Stimulated activated CD8-positive, alpha-beta memory T cell treated with anti-CD3 and anti-CD28 coated beads, Interleukin-7, amount 100 ng/mL, for 24 hours (primary cell): ENCODE data around the gene SLC38A10.

Experiments used
- DNase-seq: peaks from one replicate; pipeline ENCODE4 v3.0.0-alpha.2; 2020; ENCODE audit warnings: low read depth

The SLC38A10 gene

DNA sequence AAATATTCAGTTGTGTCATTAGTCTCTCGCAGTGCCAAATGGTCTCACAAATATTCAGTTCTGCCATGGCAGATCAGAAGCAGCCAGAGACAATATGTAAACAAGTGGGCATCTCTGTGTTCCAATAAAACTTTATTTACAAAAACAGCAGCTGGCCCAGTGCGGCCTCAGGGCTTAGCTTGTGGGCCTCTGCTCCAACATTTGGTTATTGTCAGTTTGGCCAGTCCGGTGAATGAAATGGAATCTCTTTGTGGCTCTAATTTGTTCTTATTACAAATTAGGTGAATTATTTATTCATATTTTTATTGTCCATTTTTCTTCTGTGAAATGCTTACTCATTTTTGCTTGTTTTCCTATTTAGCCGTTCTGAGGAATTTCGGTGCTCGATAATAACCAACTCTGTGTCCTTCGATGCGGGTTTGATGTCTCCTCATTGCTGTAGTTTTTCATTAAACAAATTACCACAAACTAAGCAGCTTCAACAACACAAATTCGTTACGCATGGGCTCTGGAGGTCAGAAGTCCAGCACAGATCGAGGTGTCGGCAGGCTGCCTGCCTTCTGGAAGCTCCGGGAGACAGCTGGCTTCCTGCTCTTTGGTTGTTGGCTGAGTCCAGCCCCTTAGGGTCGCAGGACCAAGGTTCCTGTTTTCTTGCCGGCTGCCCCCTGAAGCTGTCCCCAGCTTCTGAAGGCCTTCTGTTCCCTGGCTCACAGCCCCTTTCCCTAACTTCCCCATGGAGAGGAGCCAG is 4.1 kb upstream of the SLC38A10 start:
- no peak for DNase-seq

DNA sequence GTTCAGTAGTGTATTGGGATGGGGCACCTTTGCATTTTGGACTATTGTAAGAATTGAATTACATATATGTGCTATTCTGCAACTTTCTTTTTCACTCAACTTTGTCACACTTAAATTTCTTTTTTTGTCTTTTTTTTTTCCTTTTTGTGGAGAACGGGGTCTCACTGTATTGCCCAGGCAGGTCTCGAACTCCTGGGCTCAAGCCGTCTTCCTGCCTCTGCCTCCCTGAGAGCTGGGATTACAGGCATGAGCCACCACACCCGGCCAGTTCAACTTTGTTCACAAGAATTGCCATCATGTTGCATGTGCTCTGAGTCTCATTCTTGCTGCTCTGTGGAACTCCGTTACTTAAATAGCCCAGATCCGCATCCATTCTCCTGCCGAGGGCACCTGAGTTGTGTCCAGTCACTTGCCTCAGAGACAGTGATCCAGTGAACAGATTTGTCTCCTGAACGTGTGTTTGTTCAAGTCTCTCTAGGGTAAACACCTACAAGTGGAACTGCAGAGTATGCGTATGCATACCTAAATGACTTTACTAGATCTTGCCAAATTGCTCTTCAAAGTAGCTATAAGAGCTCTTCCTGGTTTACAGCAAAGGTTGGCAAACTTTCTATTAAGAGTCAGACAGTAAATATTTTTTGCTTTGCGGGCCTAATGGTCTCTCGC is 3.4 kb upstream of the SLC38A10 start:
- DNase-seq: no peak

DNA sequence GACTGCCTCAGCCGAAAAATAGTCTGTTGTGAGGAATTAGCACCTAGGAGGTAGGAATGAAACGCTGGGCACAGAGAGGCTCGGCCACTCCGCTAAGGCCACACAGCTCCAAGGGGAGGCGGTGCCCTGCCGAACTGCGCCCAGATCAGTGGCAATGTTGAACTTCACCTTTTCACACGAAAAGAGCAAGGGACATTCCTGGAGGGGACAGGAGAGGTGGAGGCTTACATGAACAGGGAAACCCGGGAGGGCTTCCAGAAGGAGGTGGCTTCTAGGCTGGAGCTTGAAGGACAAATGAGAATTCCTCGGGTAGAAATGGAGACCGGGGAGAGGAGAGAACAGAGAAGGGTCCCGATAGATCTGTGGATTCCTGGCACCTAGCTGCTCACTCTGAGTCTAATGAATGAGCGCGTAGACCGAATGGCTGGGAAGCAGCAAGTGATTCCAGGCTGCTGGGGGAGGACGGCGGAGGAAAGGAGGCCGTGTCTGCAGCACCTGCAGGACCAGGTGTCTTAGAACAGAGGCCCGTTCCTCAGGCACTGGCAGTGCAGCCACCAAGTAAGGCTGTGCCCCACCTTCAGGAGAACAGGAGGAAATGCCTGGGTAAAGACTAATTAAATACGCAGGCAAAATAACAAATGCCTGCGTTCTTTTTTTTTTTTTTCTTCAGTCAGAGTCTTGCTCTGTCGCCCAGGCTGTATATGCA is 722 bp upstream of the SLC38A10 start:
- no peak for DNase-seq

DNA sequence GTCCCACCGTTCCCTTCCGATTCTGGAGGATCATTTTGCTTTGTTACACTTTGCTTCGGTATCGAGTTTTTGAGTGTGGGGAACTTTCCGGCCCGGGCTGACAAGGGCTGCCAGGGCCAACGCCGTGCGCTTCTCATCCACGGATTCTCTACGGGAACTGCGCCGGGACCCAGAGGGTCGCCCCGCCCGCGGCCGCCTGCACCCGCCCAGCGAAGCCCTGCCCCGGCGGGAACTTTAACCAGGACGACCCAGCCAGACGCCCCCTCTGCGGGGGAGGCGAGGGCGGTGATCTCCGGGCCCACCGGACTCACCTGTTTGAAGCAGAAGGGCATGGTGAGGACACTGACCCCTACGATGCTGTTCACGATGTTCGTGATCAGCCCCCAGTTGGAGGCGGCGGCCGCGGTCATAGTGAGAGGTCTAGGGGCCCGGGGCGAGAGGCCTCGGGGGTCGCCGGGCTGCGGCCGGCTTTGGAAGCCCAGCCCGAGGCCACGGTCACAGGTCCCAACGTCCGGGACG is 536 bp downstream of the SLC38A10 start:
- DNase-seq: no peak

DNA sequence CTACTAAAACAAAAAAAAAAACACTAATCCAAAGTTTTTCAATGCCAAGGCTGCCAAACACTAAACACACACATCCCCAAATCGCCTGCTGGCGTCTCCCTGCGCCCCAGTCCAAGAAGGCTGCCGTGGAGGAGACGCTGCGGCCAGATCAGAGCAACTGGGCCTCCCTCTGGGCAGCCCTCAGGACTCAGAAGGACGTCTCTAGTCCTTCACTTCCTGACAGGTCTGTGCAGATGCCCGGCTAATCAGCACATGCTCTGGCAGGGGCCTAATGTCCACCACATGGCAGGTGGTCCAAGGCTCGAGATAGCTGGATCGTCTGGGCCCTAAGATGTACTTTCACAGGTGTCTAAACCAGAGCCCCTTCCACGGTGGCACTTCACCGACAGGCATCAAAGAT is 2.7 kb downstream of the SLC38A10 start:
- no peak for DNase-seq

DNA sequence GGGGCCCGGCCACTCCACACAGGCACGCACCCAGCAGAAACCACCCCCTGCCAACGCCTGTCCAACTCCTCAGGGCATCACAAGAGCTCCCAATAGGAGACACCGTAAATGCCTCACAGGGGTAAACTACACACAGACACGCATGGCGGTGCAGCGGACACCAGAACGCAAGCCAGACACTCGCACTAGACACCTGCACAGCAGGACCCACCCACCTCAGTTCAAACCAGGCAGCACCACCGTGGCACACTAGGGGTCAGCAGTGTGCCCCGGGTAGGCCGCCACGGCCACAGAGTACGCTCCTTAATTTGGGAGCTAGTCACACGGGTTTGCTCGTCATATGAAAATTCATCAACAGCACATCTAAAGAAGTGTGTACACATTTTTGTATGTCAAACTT is 3.4 kb downstream of the SLC38A10 start:
- DNase-seq: peak; percentile 54

DNA sequence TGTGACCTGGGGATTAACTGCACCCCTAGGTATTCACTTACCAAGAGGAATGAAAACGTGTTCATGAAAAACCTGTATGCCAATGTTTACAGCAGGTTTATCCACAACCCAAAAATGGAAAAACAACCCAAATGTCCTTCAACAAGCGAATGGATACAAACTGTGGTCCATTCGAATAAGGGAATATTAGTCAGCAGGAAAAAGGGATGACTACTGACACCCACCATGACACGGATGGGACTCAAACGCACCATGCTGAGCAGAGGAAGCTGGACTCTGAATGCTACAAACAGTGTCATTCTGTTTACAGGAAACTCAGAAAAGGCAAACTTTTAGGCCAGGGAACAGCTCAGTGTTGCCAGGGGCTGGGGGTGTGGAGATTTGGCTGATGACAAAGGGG is 4.9 kb downstream of the SLC38A10 start:
- DNase-seq: no peak

DNA sequence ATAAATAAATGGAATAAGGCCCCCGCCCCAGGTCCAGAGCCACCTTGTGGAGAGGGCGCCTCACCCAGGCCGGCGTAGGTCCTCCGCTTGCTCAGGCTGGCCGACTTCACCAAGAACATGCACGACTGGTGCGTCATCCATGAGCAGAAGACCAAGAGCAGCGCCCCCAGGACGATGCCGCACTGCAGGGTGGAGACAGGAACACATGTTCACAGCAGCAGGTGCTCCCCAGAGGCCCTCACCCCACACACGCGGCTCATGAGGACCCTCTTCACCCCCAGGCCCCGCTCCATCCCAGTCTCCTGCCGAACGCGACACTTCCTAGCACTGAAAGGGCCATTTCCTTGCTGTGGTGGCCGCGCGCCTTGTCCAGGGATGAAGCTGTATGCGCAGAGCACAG is 5.5 kb downstream of the SLC38A10 start:
- DNase-seq: no peak

DNA sequence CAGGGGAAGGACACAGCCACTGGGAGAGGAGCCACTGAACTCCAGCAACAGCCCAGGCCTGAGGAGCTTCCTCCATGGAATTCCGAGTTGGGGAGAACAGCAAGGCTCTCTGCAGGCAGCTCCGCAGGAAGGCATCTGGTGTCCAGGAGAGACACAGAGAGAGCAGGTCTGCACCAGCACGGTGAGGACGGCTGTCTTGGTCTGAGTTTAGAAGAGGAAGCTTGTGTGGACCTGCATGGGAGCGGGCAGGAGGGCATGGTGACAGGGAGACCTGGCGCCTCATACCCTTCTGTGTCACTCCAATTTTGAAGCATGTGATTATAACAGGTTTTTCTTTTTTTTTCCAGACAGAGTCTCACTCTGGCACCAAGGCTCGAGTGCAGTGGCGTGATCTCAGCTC is 6.4 kb downstream of the SLC38A10 start:
- DNase-seq: no peak

DNA sequence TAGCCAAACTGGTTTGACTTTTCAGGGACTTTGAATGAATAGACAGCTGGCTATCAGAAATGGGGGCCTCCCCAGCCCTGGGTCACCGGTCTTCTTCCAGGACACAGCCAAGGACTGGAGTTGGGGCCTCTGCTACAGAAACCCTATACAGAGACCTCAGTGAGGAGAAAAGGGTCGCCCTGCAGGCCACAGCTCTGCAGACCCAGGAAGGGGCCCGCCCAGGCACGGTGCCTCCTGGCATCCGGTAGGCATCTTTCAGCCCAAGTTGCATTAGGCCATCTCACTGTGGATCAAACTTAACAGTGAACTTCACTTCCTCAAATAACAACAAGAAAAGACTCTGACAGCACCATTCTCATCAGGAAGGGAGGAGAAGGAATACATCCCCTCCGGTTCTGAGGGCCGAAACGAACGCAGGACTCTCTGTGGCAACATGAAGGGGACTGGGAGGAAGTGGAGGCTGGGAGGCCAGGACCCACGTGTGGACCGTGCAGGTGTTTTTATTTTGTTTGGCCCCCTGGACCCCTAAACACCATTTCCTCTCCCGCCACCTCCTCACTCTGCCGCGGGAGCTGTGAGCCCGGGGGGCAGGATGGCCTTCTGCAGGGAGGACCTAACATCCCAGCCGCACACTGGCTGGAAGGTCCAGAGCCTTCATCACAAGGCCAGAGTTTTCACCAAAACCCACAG is 7.2 kb downstream of the SLC38A10 start:
- no peak for DNase-seq

DNA sequence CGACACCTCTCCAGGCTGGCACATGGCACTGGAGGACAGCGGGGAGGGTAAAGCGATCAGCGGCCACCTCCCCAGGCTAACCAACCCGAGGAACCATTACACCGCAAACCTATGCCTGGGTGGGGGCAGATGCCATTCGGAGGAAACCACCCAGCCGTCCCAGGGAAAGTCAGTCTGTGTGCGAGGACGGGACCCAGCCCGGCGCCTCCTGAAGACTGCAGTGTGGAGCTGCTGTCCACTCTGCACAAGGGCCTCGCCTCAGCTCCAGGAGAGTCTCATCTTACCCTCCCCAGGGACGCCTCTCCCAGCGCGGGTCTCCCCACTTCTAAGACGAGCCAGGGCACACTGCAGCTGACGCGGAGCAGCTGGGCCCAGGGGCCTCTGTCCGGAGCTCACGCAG is 8.0 kb downstream of the SLC38A10 start:
- DNase-seq: no peak

DNA sequence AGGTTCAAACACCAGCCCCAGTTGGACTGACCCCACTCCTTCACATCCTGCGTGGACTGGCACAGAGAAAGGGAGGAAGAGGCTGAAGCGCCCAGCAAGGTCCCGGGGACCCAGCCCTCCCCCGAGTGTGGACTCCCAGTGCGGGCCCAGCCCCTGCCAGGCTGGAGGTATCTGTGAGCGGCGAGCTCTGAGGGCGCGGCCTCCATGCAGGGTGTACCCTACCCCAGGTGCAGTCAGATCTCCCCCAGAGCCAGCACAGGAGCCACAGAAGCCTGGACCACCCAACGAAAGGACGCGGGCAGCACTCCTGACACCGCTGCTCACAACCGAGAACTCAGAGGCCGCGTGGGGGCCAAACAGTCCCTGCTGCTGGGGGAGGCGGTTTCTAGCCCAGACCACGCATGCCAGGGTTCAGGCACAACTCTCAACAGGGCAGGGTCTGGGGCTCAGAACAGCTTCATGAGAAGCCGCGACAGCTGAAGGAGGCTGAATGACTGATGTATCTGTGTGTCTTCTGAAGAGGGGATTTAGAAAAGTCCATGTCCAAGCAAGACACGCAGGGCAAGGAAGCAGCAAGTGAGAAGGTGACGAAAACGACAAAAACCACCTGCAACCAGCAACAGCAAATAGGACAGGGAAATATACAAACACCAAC is 8.5 kb downstream of the SLC38A10 start:
- no peak for DNase-seq

DNA sequence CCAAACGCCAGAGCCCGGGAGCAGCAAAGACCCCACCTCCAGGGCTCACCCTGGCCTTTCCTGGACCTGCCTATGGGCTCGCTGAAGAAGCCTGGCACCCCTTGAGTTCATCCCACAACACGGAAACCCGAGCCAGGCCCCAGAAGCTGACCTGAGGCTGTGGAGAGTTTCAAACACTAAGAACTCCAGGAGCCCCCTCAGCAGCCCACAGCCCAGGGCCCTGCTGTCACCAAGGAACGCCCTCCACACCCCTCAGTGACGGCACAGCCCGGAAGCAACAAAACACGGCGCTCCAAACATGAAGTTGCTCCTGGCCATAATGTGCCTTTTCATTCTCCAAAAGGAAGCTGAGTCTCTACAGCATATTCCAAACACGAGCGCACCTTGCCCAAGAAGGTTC is 9.2 kb downstream of the SLC38A10 start:
- DNase-seq: no peak

DNA sequence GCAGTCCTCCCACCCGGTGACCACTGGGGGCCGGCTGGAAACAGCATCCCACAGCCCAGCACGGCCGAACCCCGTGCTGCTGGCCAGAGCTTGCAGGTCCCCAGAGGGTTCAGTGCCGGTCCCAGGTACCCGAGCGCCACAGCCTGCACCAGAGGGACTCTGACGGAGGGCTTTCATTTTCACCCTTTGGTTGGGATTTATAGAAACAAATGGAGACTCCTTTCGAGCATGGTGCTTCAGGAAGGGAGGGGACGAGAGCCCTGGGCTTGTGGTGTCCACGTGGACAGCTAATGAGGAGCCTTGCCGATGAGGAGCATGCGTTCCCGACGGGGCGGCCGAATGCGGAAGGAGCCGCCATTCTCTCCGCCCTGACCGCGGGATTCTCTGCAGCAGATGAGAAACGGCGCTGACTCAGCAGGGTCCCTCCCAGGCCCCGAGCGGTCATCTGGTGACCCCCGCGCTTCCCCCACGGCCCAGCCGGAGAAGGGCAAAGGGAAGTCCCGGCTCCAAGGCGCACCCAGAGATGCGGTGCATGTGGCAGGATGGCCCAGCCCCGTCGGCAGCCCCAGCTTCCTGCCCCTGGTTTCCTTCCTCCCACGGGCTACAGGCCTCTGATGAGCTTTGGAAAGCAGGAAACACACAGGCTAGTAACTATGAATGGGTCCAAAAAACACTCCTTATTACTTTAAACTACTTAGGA is 9.8 kb downstream of the SLC38A10 start:
- DNase-seq: peak; percentile 22

DNA sequence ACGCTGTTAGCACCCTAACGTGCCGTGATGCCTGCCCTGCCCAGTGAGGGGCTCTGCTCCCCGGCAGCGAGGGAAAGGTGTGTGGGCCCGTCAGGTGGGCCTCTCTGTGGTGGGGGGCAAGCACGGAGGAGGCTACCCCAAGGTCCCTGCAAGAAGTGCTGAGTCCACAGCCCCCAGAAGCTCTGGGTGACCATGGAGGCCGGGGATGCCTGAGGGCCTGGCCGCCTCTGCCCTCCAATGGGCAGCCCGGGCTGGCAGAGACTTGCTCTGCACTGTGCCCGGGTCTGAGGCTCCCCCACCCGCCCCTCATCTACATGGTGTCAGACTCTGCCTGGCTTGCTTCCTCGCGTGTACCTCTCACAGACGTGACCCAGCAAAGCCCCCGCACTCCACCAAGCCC is 12.2 kb downstream of the SLC38A10 start:
- no peak for DNase-seq

DNA sequence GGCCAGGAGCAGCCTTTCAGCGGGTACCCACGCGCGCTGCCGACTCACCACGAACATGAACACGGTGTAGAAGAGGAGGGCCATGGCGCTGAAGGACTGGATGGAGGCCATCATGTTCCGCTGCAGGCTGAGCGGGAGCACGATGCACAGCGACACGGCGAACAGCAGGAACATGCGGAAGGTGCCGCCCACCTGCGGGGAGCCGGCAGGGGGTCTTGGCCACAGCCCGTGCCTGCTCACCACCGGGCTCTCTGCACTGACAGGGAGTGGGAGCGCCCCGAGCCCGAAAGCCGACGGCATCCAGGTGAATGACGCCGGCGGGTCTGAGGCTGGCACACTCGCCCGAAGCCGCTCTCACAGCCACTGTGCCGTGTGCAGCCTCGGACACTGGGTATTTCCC is 13.0 kb downstream of the SLC38A10 start:
- no peak for DNase-seq

DNA sequence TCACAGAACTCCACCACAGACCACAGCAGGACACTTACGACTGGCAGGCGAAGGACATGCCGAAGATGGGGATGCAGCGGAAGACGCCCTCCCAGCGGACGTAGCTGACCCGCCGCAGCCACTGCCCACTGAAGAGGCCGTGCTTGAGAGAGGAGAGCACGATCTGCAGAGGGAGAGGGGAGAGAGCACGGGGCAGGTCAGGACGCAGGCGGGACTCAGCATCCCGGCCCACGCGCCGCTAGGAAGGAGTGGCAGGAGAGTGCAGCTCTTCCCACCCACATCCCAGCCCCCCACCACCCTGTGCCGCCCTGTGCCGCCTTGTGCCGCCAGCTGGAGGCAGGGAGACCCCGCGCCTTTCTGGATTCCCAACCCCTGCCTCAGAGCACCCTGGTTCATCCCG is 14.5 kb downstream of the SLC38A10 start:
- DNase-seq: no peak

DNA sequence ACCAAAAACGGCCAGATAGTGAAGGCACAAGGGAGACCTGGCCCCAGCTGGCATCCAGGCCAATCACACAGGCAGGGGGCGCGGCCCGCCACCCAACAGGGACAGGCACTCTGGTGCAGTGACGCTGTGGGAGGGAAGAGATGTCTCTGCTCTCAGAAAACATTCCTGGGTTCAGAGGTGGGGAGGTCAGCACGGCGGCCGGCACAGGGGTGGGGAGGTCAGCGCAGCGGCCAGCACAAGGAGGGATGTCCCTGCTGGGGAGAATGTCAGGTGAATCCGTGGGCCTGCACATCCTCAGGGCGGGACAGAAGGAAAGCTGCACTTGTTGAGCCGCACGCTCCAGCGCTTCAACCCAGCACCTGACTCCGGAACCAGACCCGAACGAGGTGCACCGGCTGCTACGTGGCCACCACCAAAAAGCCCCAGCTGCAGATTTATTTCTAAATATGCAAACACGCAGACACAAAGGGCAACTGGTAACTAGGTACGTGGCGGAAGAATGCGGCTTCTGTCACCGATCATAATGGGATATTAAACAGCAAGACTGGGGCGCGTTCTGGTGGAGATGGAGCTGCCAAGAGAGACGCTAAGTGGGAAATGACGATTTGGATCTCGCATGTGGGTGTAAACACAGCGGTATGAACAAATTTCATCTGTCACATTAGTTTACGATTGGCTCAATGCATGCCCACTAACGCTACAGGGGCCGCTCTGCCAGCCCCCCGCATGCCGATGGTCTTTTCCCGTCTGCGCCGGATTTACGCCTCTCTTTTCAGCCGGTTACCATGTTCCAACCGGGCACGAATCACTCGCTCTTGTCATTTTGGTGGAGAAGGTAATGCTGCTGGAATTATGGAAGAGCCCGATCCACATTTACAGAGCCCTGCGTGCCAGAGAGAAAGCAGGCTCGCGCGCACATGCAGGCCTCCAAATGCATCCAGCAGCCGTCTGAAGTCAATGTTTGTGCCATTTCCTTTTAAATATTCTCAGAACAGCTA is 15.5 kb downstream of the SLC38A10 start:
- no peak for DNase-seq

DNA sequence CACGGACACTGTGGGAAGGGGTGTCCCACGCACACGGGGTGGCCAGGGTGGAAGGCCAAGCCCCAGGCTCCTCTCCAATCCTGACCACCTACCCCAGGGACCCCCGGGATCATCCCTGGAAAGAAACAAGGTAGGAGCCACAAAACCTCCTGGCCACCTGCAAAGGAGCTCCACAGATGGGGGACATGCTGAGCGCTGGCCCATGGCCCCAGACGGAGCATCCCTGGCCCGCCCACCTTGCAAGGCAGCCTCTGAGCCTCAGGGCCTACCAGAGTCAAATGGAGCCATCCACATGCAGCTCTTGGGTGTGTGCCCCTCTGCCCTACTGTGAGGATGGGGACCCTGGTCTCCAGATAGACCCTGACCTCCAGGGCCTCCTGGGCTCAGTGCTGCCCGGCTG is 16.3 kb downstream of the SLC38A10 start:
- no peak for DNase-seq
